ENCODE measurements around the gene IQGAP2.
A peak's percentile ranks its signal among the peaks of the same experiment; 100 is the strongest.
"Not testable (repeated sequence)": the region's sequence is repeated elsewhere in the genome, so short reads cannot be mapped to it uniquely, and the experiment has no call there.

Gene IQGAP2

DNA sequence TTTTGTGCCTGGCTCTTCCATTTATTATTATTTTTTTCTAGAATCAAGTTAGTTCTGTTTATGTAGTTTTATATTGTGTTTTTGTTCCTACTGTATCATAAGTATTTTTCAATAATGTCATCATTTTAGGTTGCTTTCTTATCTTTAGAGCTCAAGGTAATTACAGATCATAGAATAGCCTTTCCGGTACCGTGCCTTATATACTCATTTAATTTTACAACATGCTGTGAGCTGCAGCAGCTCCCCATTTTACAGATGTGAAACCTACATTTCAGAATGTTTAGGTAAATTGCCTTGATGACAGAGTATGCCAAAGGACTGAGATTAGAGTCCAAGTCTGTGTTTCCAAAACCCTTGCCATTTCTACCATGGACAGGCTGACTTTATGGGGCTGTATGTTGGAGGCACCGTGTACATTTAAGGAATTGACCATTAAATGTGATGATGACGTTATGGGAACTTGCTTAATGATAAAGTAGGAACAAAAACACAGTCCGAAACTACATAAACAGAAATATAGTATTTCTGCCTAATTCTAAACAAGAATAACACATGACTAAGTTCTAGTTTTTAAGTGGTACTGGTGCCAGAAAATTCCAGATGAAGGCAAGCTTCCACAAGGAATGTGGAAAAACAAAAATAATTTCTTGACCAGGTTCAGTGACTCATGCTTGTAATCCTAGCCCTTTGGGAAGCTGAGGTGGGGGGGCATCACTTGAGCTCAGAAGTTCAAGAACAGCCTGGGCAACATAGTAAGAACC is 97.7 kb downstream of the IQGAP2 start:
- no peak for DNase-seq (ENCODE audit: low read depth)

DNA sequence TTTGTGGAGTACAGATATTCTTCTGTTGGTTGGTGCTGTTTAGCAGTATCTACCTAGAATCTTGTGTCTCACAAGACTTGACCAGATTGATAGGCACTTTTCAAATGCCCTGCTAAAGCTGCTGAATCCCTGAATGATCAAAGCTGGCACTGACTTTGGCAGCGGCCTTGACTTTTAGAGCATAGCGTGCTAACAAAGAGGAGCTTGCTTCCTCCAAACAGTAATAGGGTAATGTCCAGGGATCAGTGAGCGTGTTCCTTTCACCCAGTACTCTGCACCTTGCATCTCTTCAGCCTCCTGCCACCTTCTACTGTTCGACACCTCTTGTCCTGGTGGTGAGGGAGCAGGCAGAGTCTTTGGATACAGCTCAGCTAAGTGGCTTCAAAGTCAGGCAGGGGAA is 100.8 kb downstream of the IQGAP2 start:
- DNase-seq (ENCODE audit: low read depth) = no peak

DNA sequence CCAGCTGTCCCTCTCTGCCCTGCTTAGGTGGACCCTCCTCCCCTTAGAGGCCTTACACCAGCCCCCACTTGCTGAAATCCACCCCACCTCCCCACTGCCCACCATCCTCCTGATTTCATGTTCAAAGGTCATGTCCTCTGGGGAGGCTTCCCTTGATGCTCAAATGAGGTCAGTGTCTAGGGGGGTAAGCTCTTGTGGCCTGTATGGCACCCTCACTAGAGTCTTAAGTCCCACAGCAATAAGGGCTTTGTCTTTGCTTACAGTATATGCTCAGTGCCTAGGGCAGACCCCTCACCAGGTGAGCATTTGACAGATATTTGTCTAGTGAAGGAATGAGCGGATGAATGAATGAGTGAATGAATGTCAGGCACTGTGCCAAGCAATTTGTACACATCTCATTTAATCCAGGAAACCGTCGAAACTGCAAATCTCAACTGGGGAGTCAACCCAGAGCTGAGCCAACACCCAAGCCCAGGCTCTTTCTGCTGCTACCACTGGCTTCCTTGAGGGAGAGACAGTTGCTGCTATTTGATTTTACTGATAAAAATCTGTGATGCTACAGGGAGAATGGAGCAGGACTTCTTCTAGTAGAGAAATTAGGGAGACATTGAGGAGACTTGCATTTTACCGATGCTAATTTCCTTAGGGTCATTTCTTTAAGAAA is 101.9 kb downstream of the IQGAP2 start:
- DNase-seq (ENCODE audit: low read depth) = no peak

DNA sequence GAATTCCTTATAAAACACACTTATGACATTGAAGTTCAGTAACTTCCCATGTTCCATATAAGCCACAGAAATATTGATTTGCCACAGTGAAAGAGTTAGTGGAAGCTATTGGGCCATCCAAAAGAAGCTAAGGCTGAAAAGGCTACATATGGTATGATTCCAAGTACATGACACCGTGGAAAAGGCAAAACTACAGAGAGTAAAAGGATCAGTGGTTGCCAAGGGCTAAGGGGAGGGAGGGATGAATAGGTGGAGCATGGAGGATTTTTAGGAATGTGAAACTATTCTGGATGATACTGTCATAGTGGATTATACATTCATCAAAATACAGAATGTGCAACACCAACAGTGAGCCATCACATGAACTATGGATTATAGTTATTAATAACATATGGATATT is 110.4 kb downstream of the IQGAP2 start:
- no peak for DNase-seq (ENCODE audit: low read depth)

DNA sequence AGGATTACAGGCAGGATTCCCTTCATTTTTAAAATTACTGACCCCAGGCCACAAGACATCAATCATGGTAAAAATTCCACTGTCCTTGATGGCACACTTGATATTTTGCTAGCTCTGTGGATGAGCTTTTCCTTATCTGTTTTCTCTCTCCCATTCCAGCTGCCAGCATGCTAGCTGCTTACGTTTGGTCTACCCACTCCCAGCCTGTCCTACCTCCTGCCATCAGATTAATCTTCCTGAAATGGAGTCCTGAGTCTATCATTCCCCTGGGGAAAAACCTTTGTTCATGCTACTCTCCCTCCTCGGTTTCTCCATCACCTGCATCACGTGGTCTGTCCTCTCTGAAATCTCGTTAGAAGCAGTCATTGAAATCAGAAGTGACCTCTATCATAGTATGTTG is 111.2 kb downstream of the IQGAP2 start:
- no peak for DNase-seq (ENCODE audit: low read depth)

DNA sequence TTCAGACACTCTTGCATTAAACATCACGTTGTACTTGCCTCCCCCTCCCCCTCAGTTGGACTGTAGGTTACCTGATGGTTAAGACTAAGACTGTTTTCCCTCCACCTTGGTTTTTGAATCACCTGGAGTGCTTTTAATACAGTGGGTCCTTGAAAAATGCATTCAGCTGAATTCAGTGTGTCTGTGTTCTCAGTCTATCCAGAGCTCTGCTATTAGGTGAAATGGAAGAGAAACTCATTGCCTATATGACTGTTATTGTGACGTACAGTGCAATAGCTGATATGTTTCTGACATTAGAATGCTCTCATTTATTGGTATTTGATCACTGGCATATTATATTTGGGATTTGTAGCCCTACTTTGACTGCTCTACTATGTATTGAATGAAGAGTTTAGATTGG is 111.6 kb downstream of the IQGAP2 start:
- DNase-seq (ENCODE audit: low read depth) = no peak

DNA sequence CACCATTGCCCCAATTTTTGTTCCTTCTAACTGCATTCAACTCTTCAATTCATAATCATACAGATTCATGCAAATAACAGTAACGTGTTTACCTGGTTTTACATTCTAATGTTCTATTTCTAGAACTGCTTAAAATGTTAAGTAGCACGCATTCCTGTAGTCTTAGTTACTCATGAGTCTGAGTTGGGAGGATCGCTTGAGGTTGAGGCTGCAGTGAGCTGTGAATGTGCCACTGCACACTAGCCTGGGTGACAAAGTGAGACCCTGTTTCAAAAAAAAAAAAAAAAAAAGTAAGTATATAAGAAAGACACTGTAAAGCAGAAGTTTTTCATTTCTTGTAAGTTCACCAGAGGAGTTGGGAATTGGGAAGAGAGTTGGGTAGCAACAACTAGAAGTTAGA is 114.2 kb downstream of the IQGAP2 start:
- DNase-seq (ENCODE audit: low read depth) = no peak

DNA sequence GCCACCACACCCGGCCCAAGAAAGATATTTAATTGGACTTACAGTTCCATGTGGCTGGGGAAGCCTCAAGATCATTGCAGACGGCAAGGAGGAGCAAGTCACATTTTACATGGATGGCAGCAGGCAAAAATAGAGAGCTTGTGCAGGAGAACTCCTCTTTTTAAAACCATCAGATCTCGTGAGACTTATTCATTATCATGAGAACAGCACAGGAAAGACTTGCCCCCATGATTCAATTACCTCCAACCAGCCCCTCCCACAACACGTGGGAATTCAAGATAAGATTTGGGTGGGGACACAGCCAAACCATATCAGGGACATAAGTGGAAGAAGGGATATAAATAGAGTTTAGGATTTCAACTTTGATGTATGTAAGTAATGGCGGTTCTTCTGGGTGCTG is 115.2 kb downstream of the IQGAP2 start:
- not testable (repeated sequence) for DNase-seq (ENCODE audit: low read depth)

DNA sequence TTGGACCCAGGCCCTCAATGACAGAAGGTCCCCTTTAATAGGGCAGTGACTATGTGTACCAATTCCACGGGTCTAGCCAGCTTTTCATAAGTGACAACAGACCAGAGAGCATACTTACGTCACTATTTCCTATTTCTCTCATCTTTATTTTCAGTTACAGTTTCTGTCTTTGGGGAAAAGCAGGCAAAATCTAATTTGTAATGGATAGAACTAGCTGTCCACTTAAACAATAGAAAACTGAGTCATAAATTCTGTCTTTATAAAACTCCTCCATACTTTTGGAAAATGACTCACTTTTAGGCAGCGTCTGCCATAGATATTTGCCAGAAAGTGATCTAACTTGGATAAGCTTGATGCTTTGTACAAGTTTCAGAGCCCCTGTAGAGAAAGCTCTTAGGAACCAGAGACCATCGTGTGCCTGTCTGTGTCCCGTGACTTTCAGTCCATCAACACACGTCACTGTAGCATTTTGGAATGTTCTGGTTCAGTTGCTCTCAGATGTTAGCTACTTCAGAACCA is 118.2 kb downstream of the IQGAP2 start:
- peak; percentile 36 for DNase-seq (ENCODE audit: low read depth)

DNA sequence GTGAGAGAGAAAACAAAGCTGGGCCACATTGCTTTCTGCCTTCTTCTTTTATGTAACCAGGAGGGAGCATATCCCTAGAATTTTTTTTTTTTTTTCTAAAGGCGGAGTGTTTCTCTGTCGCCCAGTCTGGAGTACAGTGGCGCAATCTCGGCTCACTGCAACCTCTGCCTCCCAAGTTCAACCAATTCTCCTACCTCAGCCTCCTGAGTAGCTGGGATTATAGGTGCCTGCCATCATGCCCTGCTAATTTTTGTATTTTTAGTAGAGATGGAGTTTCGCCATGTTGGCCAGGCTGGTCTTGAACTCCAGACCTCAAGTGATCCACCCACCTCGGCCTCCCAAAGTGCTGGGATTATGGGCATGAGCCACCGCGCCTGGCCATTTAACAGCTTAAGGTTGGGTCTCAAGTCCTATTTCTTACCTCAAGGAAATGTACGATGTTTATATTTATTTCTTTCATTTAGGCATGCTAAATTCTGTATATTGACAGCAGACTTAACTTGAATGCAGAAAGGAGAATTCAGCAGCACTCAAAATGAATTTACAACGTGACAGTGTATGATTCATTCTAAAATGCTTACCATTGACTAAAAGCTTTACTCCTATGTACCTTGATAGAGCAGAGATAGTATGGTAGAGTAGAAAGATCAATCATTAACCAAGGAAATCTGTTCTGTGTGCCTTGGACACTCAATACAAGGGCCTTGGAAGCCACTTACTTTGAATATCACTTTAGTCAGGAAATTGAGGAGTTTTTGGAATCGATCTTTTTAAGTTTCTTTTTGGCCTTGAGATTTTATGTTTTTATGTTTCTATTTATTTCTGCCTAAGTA is 119.2 kb downstream of the IQGAP2 start:
- DNase-seq (ENCODE audit: low read depth) = no peak

DNA sequence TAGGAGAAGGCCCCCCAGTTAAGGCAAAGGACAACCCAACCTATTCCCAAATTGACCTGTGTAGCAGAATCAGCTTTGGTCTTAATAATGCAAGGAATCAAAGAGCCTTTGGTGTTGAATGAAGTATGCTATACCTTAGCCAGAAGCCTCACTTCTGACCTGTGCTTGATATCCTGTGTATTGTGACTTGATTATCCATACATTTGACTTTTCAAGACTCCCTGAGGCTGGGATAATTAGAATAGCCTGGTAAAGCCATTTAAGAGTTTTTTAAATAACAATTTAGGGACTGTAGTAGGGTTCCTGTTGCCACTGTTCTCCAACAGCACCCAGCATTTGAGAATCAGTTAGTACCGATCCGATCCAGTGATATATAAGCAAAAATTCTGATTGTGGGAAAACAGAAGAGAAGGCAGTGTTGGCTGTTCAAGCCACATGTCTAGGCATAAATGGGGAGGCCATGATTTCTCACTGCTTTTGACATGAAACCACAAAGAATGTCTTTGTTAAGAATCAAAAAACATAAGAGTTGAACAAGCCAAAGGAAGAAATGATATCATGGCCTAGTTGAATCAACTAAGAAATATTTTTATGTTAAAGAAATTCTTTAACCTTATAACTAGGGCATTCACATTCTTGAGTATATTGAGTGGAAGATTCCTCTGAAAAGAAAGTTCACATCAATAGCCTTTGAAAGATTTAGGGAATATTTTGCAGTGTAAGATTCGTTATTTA is 121.2 kb downstream of the IQGAP2 start:
- DNase-seq (ENCODE audit: low read depth) = no peak

DNA sequence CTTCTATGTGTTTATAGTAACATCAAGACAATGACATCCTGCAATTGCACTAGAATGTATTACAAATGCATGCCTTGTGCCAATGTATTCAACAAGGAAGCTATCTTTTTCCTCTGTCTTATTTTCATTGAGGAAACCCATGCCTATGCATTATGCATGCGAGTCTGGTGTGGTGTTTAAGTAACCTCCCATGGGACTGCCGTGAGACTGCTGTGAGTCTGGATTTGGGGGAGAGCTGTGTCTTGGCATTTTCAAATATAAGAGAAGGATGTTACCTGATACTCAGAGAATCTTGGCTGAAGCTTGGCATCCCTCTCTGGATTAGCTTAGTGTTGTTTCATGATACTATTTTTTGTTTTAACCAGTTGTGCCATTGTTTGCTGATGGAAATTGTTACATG is 121.8 kb downstream of the IQGAP2 start:
- DNase-seq (ENCODE audit: low read depth) = no peak

DNA sequence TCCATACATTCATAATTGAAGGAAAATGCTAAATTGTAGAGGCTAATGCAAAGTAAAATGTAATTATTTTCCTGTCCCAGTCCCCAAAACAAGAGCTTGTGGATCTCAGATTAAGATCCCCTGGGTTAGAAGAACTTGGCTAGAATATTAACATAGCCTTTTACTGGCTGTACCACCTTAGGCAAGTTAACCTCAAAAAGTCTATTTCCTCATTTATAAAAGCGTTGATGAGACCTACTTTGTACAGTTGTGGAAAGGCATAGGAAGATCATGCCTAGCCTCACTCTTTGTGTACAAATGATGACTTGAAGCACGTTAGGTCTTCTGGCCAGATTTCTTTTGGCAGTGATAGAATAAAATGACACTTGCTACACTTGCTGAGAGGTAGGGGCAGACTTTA is 122.9 kb downstream of the IQGAP2 start:
- DNase-seq (ENCODE audit: low read depth) = no peak

DNA sequence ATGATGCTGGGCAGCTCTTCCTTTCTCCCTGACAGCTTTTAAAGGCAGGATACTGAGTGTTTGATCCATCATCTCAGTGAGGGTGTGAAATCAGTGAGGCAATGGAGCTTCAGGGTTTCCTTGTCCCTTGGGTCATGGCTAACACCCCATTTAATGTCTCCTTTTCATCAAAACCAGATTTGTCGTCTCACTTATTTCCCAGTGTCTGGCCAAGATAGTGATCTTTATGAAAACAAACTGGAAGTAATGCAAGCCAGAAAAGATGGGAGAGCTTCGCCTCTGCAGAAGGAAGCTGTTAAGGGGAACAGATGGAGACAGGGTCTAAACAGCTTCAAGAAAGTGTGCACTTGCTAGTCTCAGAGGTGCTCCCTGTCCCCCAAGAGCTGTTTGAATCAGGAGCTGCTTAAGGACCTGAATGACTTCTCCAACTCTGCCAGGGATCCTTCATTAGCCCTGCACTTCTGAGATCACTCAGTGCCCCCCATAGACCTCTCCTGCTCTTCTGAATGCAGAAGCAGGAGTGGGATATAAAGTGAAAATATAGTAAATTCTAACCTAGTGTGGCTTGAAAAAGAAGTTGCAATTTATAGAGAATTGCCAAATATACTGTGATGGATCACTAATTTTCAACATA is 124.0 kb downstream of the IQGAP2 start:
- DNase-seq (ENCODE audit: low read depth) = no peak

DNA sequence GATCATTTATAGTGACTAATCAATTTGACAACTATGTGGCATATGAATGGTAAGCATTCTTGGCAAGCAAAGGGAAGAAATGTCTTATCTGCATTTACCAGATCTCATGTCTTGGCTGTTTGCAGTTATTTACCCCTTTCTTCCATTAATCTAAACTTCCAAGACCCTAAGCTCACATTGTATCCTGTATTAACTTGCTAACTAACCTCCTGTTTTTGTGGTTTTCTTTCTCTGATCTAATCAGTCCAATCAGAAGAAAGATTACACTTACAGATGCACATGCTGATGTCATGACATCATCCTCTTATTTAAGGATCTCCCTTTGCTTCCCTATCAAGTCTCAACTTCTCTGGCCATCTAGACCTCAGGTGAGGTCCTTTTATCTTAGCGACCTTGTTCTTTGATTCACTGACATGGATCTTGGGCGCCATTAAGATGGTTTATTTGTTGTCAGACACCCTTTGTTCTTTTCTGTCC is 124.6 kb downstream of the IQGAP2 start:
- peak; percentile 8 for DNase-seq (ENCODE audit: low read depth)

DNA sequence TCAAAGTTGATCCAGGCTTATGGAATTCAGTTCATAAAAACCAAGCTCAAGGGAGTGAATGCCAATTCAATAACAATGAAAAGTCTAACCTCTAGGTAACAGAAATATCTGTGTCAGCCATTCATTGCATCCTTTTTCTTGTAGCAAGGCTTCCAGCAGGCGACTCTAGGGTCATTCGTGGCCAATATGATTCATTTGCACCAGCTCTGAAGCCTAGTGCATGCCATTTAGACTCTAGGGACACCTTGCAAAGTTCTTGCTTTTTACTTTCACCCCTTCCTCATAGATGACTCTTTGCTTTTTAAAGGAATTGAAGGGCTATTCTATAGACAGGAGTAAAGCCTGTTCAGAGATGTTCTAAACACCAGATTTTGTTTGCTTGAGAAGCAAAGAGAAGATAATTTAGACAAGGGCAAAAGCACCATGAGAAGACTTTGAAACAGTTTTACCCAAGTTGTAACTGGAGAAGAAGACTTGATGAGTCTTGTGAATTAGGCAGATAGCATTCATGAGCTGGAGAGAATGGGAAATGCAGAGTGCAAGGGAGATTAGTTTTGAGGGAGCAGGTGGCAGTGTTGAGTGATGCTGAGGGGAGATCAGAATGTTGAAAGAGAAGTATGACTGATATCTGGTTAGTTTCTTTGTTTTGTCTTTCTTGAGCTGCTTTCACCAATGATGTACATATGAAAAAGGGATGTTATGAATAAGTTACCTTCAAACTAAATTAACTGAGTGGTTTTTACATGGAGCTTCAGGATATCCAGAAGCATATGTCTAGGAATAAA is 125.7 kb downstream of the IQGAP2 start:
- DNase-seq (ENCODE audit: low read depth) = no peak

DNA sequence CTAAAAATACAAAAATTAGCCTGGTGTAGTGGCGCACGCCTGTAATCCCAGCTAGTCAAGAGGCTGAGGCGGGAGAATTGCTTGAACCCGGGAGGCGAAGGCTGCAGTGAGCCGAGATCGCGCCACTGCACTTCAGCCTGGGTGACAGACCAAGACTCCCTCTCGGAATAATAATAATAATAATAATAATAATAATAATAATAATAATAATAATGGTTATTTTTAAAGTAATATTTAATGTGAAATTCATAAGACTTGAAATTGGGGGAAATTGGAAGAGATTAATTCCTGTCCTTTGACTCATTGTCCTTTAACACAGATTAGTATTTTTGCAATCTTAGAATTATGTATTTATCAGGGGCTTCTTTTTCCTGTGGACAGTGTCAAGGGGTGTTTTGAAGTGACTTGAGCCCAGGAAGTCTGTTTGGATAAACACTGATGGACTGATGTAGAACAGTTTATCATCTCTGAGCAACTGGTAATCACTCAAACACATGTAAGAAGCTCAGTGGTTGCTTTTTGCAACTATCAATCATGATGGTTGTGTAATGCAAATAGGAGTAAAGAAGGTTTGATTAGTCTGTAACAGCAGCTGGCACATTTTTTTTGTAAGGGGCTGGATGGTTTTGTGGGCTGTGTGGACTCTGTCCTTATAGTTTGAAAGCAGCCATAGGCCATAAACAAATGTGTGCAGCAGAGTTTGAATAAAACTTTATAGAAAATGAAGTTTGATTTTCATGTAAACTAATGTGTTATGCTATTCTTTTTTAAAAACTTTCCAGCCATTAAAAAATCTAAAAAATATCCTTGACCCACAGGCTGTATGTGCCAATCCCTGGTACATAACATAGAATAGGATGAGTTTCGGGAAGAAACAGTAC is 126.6 kb downstream of the IQGAP2 start:
- DNase-seq (ENCODE audit: low read depth) = no peak

DNA sequence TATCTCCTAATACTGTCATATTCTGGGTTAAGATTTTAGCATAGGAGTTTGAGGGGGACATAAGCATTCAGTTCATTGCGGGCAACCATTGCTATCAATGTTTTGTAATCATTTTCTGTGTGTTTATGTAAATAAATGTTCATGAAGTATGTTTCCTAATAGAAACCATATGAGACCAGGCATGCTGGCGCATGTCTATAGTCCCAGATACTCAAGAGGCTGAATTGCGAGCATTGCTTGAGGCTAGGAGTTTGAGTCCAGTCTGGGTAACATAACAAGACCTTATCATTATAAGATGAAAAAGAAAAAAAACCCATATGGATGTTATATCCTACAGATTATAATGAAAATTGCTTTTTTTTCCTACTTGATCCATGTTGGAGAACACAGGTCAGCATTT is 129.0 kb downstream of the IQGAP2 start:
- no peak for DNase-seq (ENCODE audit: low read depth)

DNA sequence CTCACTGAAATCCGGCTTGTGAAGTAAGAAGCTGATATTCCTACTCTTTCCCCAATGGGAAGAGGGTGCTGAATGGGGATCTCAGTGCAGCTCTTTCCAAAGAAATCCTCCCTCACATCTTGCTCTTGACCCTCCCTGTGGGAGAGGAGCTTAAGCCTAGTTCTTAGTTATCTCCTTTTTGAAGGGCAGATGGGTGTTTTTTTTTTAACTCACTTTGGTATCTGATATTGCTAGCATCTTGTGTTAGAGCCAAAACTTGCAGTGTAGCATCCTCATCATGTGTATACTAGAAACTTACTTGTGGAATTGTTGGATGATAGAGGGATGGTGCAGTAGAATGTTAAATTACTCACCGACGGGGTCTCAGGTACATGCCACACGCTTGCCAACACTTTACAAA is 129.9 kb downstream of the IQGAP2 start:
- no peak for DNase-seq (ENCODE audit: low read depth)

DNA sequence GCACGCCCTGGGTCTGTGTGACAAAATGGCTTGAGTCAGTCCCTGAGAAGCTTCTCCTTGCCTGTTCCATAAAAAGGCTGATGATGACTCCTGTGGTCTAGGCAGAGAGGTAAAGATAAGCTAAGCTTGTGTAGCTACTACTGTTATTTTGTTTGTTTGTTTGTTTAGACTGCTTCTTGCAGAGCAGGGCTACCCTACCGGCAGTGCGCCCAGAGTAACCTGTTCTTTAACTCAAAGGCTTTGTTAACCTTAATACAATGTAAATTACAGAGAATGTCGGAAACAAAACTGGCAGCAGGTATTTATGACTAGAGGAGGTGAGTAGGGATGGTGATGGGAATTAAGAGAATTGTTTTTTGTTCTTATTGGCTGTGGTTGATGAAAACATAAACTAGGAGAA is 132.5 kb downstream of the IQGAP2 start:
- DNase-seq (ENCODE audit: low read depth) = no peak

Data from HS-5 (cell line).